Ovary (tissue), 9 donors: ENCODE results near the gene NINJ1. TPM values are rescaled to one million over a fixed set of nuclear protein-coding genes. Genes with fewer than 3 reads are reported as not detected.
A peak's percentile ranks its signal among the peaks of the same experiment; 100 is the strongest.

Experiments used
- DNase-seq, 5 donors: peaks; one replicate each; pipeline ENCODE4 v3.0.0-alpha.2; 2019 to 2020
- H3K27ac ChIP-seq, 2 donors: fragments of 200-600 bp; one replicate each; pipeline versions ENCODE4 v1.5.1 to v1.8.0; 2019 to 2022
- H3K27me3 ChIP-seq: fragments of 200-600 bp; one replicate; pipeline ENCODE4 v1.8.0; 2022
- H3K36me3 ChIP-seq: fragments of 200-600 bp; sonication (generic); one replicate; pipeline ENCODE4 v1.5.1; 2019
- H3K4me1 ChIP-seq: one replicate; pipeline ENCODE4 v1.8.1; 2013; ENCODE audit warnings: mild to moderate bottlenecking, moderate library complexity; ENCODE audit not compliant: insufficient read depth
- H3K4me3 ChIP-seq: fragments of 200-600 bp; sonication (generic); one replicate; pipeline ENCODE4 v1.5.1; 2017
- H3K9me3 ChIP-seq, 2 donors: fragments of 200-600 bp in 1 of 2; sonication (generic) in 1 of 2; one replicate each; pipeline versions ENCODE4 v1.5.1 to v1.8.1; 2013 to 2019; ENCODE audit warnings: mild to moderate bottlenecking in 1 of 2, moderate library complexity in 1 of 2
- CTCF ChIP-seq, 3 donors: fragments of 450-650 bp in 2 of 3; fragments of 200-600 bp in 1 of 3; IDR thresholded peaks; one replicate each; pipeline versions ENCODE4 v1.5.1 to v1.8.0; 2016 to 2022; ENCODE audit warnings: antibody characterized with exemption in 3 of 3, mild to moderate bottlenecking in 1 of 3
- EP300 ChIP-seq: sonication (generic); formaldehyde crosslinking; IDR thresholded peaks from one replicate; pipeline ENCODE4 v1.6.1; 2017; ENCODE audit warnings: antibody characterized with exemption
- POLR2A ChIP-seq: fragments of 450-650 bp; IDR thresholded peaks from one replicate; pipeline ENCODE4 v1.6.1; 2017; ENCODE audit warnings: antibody characterized with exemption, mild to moderate bottlenecking, moderate library complexity
- WGBS, 3 donors: extraction: QIAGEN DNeasy Blood & Tissue Kit in 1 of 3; methylation state at CpG; one replicate each; pipeline versions ENCODE4 v1.1.5 to v1.1.7; 2013 to 2017; 5-methylcytosine and 5-hydroxymethylcytosine counted together
- intact Hi-C, 4 donors: fragments of 100-400 bp; cut with DNase I; formaldehyde crosslinking; loops; one replicate each; pipeline versions ENCODE4 v1.11.0 to v1.15.1; 2022 to 2023
- polyA plus RNA-seq, 2 donors: library from polyadenylated mRNA; stranded (reverse); fragments of 200-250 nt in 1 of 2; fragments of 350-450 nt in 1 of 2; fragmentation: Illumina TruSeq in 1 of 2; extraction: RNeasy Lipid Tissue Mini Kit (QIAGEN cat#74804) in 1 of 2; gene quantifications; one replicate each; pipeline ENCODE4 v1.2.3, GENCODE V29; 2013 to 2014
- total RNA-seq, 7 donors: library from RNA; depleted of rRNA in 2 of 7; stranded (reverse); fragments of >200 nt in 2 of 7; fragmentation: NEBNext Ultra II Directional in 3 of 7; extraction: Animal tissue kit (Norgen Biotek cat#: 25700) in 3 of 7; gene quantifications; one replicate each; pipeline versions ENCODE4 v1.1.0 to v1.2.4, GENCODE V29; 2016 to 2023
- donor health status: DM: no; HTN: no; CAD: no; lungs with moderate emphysema.
- donor health status: DM: no; HTN: no; CAD: no.
- donor health status: Bipolar disorder and iron deficiency.
- donor health status: DM: yes; HTN: yes; CAD: no.
- donor health status: DM: no; HTN: no; CAD: no.
- donor health status: DM: yes; HTN: yes; CAD: no.

The NINJ1 gene
- total and polyA plus RNA-seq, 9 donors = 7.5 to 75.2 (median 40.6) TPM

GRCh38 chr9:93128011-93128714, 5.9 kb downstream of the NINJ1 start:
- peaks cover 23% of the 10 kb centered on the region for H3K4me1 ChIP-seq
- no peaks in the 10 kb centered on the region for H3K9me3 ChIP-seq
- H3K36me3 ChIP-seq = no peaks in the 10 kb centered on the region
- 85 to 88% (median 88%) methylated on average over 14 of the region's 14 CpGs for WGBS, 3 donors
- TF ChIP-seq POLR2A = no peak
- TF ChIP-seq CTCF (IDR thresholded peaks at IDR 0.05) = no peak
- no peak for TF ChIP-seq EP300
- H3K27ac ChIP-seq = no peak overlapping the region
- intact Hi-C loops = no loop called here
- peak in 1 of 5 donors; percentile 11 for DNase-seq
- no peaks in the 10 kb centered on the region for H3K27me3 ChIP-seq
- no peak overlapping the region for H3K4me3 ChIP-seq

DNA sequence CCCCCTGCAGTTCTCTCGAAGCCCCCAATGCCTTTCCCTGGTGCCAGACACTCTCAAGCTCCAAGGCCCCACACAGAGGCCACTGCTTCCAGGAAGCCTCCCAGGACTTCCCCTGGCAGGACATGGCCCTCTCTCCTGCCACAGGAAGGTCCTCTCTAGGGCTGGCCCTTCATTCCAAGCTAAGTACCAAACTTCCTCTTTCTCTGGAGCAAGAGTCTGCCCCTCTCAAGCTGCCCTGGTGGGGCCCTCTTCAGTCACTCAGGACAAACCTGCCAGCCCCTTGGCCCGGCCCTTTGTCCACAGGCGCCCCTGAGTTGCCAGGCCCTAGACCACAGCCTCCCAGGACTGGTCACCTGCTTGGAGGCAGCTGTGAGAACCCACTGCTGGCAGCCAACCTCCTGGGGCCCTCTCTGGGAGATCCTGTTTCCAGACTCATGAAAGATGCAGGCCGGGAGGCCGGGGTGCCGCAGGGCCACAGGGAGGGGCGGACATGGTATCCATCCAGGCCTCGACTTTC, 6.6 kb downstream of the NINJ1 start:
- intact Hi-C loops = no loop called here
- Histone ChIP-seq H3K36me3 (no peaks in the 10 kb centered on the region), H3K4me3 (no peak overlapping the region), H3K27ac (peak overlapping the region in 1 of 2 donors; percentile 35), H3K4me1 (peaks cover 19% of the 10 kb centered on the region), H3K27me3 (no peaks in the 10 kb centered on the region), H3K9me3 (no peaks in the 10 kb centered on the region)
- TF ChIP-seq CTCF (IDR thresholded peaks at IDR 0.05) (no peak), EP300 (no peak), POLR2A (no peak)
- DNase-seq = peak in 3 of 5 donors; percentile 18 to 56 (median 47)
- WGBS, 3 donors = 57 to 68% (median 64%) methylated on average over 8 of the region's 8 CpGs

DNA sequence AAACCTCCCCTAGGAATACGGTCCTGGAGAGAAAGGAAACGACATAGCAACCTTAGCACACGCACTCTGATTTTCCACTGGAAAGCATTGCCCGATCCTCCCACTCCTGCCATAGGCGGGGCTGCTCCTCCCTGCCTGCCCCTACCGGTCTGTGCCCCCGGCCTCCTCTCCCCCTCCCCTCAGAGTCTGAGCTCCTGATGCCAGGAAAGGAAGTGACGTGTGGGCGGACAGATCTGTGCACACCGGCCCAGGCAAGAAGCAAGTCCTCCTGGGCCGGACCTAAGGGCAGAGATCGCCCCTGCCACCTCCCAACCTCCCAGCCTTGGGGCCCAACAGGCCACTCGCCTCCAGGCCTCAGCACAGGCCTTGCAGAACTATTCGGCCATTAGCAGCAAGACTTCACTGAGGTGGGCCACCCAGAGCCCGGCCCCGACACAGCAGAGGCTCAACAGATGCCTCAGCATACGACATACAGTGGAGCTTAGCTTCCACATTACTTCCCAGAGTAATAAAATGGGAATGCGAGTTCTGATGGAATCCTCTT, 7.2 kb downstream of the NINJ1 start:
- Histone ChIP-seq H3K27me3 (no peaks in the 10 kb centered on the region), H3K36me3 (no peaks in the 10 kb centered on the region), H3K4me3 (no peak overlapping the region), H3K4me1 (peaks cover 14% of the 10 kb centered on the region), H3K9me3 (no peaks in the 10 kb centered on the region), H3K27ac (peak overlapping the region in 1 of 2 donors; percentile 35)
- peak in 3 of 5 donors; percentile 33 to 56 (median 55) for DNase-seq
- intact Hi-C loops = no loop called here
- 41 to 58% (median 57%) methylated on average over 18 of the region's 18 CpGs for WGBS, 3 donors
- no peak for TF ChIP-seq CTCF (IDR thresholded peaks at IDR 0.05)
- TF ChIP-seq POLR2A = no peak
- no peak for TF ChIP-seq EP300

DNA sequence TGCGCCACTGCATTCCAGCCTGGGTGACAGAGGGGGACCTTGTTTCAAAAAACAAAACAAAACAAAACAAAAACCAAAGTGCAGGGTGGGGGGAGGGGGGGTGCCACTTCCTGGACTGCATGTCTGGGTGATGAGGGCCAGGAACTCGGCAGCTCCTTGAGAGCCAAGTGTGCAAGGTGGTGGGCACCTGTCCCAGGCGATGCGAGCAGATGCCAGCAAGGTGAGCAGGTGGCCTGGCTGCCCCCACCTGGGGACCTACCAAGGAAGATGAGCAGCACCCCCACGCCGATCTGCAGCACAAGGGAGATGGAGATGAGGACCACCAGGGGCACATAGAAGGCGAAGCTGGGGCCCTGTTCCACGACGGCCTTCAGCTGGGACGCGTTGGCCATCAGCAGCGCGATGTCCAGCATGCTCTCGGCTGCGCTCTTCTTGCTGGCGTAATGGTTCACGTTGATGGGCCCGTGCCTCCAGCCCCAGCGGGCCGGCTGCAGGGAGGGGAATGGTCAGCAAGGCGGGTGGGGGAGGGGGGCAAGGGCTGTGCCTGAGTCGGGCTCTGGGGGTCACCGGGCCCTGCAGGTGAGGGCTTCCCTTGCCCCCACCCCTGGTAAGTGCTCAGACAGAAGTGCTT, 7.8 kb downstream of the NINJ1 start:
- intact Hi-C loops = no loop called here
- Histone ChIP-seq H3K4me1 (peaks cover 8% of the 10 kb centered on the region), H3K27me3 (no peaks in the 10 kb centered on the region), H3K27ac (no peak overlapping the region), H3K9me3 (no peaks in the 10 kb centered on the region), H3K4me3 (no peak overlapping the region), H3K36me3 (no peaks in the 10 kb centered on the region)
- DNase-seq = peak in 2 of 5 donors; percentile 30 to 39
- TF ChIP-seq EP300 (no peak), CTCF (IDR thresholded peaks at IDR 0.05) (no peak), POLR2A (no peak)
- 76 to 86% (median 80%) methylated on average over 23 of the region's 23 CpGs for WGBS, 3 donors
